CD8-positive, alpha-beta memory T cell (primary cell): ENCODE results near the gene NDUFV2. TPM values are rescaled to one million over a fixed set of nuclear protein-coding genes. Genes with fewer than 3 reads are reported as not detected.

Source experiments
- CTCF ChIA-PET: fragments of 350-600 bp; sonication (Branson Sonifier 250); formaldehyde crosslinking; loops from one replicate; lab custom pipeline; 2021; ENCODE audit warnings: antibody characterized with exemption; lab: Charles Lee
- POLR2A ChIA-PET: fragments of 350-600 bp; sonication (Branson Sonifier 250); formaldehyde crosslinking; loops from one replicate; lab custom pipeline; 2021; ENCODE audit warnings: antibody characterized with exemption; lab: Charles Lee
- DNase-seq, 5 donors: peaks; one replicate each; pipeline versions ENCODE4 v3.0.0 to v3.0.0-alpha.2; 2020 to 2022; ENCODE audit warnings: mixed read lengths in 1 of 5
- H3K27ac ChIP-seq: one replicate; pipeline ENCODE4 v1.7.0; 2013; ENCODE audit warnings: low read depth, mild to moderate bottlenecking, low read length, moderate library complexity
- H3K27me3 ChIP-seq: 2 replicates; pipeline ENCODE4 v1.7.0; 2013; ENCODE audit warnings: low read length, mild to moderate bottlenecking; ENCODE audit not compliant: insufficient read depth, poor library complexity, severe bottlenecking
- H3K36me3 ChIP-seq: 2 replicates; pipeline ENCODE4 v1.7.0; 2013; ENCODE audit warnings: mild to moderate bottlenecking, low read length, moderate library complexity; ENCODE audit not compliant: insufficient read depth
- H3K4me1 ChIP-seq: 2 replicates; pipeline ENCODE4 v1.7.0; 2013; ENCODE audit warnings: mild to moderate bottlenecking, low read length, moderate library complexity; ENCODE audit not compliant: insufficient read depth
- H3K4me3 ChIP-seq: 2 replicates; pipeline ENCODE4 v1.7.0; 2013; ENCODE audit warnings: mild to moderate bottlenecking, low read length
- H3K9me3 ChIP-seq: 2 replicates; pipeline ENCODE4 v1.7.0; 2013; ENCODE audit warnings: mild to moderate bottlenecking, low read length
- H3K27ac Mint-ChIP-seq, 8 donors: one replicate each; pipeline ENCODE4 v1.8.0; 2020 to 2021; ENCODE audit warnings: mixed read lengths in 8 of 8, mild to moderate bottlenecking in 6 of 8, inconsistent platforms in 3 of 8, moderate library complexity in 3 of 8
- H3K27me3 Mint-ChIP-seq, 2 donors: one replicate each; pipeline ENCODE4 v1.8.0; 2020 to 2021; ENCODE audit warnings: mixed read lengths in 2 of 2, mild to moderate bottlenecking in 1 of 2, moderate library complexity in 1 of 2
- H3K36me3 Mint-ChIP-seq, 3 donors: one replicate each; pipeline ENCODE4 v1.8.0; 2020 to 2021; ENCODE audit warnings: mixed read lengths in 3 of 3, inconsistent platforms in 1 of 3, mild to moderate bottlenecking in 1 of 3
- H3K4me1 Mint-ChIP-seq, 3 donors: one replicate each; pipeline ENCODE4 v1.8.0; 2020 to 2021; ENCODE audit warnings: mixed read lengths in 3 of 3, inconsistent platforms in 1 of 3, mild to moderate bottlenecking in 1 of 3
- H3K4me3 Mint-ChIP-seq, 7 donors: one replicate each; pipeline ENCODE4 v1.8.0; 2020 to 2021; ENCODE audit warnings: mixed read lengths in 7 of 7, mild to moderate bottlenecking in 6 of 7, moderate library complexity in 4 of 7, inconsistent platforms in 2 of 7
- H3K9me3 Mint-ChIP-seq, 5 donors: one replicate each; pipeline ENCODE4 v1.8.0; 2020 to 2022; ENCODE audit warnings: mixed read lengths in 5 of 5, mild to moderate bottlenecking in 3 of 5, moderate library complexity in 2 of 5, inconsistent platforms in 1 of 5
- polyA plus RNA-seq: library from polyadenylated mRNA; unstranded; fragments of 300-500 nt; fragmentation: Illumina TruSeq; gene quantifications from one replicate; pipeline ENCODE4 v1.2.3, GENCODE V29; 2021
- total RNA-seq, 2 experiments: library from RNA; stranded (reverse); gene quantifications; one replicate each; pipeline ENCODE4 v1.2.3, GENCODE V29; 2021

Gene NDUFV2
- total and polyA plus RNA-seq, 3 experiments from 2014 or later, result 187 to 331 (median 324) TPM

- ChIA-PET POLR2A (interaction anchor here (5.4 to 7.6 kb wide), 2 partner anchors 22 to 37 kb away, joined by 93 to 167 read pairs; partner anchors contain the start of gene NDUFV2), CTCF (interaction anchor here (0.9 to 5.9 kb wide), 10 partner anchors 17 to 194 kb away, joined by 3 to 40 read pairs (median 4); partner anchors contain the start of gene NDUFV2)
- Histone ChIP-seq H3K36me3 (no peaks in the 10 kb centered on the region), H3K4me3 (peak overlapping the region; percentile 27), H3K4me1 (peaks cover 76% of the 10 kb centered on the region), H3K9me3 (no peaks in the 10 kb centered on the region), H3K27ac (peak overlapping the region; percentile 87), H3K27me3 (no peaks in the 10 kb centered on the region)
- no peak for DNase-seq
- peak overlapping the region; percentile 92 to 97 (median 95) for H3K4me3 Mint-ChIP-seq
- H3K9me3 Mint-ChIP-seq, result no peaks in the 10 kb centered on the region
- peaks cover 73 to 79% (median 76%) of the 10 kb centered on the region in 3 donors for H3K4me1 Mint-ChIP-seq
- peaks cover 0 to 2% of the 10 kb centered on the region in 2 donors for H3K27me3 Mint-ChIP-seq
- peaks cover 0 to 41% (median 0%) of the 10 kb centered on the region in 3 donors for H3K36me3 Mint-ChIP-seq
- peak overlapping the region; percentile 92 to 99 (median 98) for H3K27ac Mint-ChIP-seq
Measured at GRCh38 chr18:9139400-9140039, 37.0 kb downstream of the NDUFV2 start.

- H3K36me3 ChIP-seq, result no peaks in the 10 kb centered on the region
- Mint-ChIP-seq H3K4me1 (peaks cover 75 to 76% (median 75%) of the 10 kb centered on the region in 3 donors), H3K36me3 (peaks cover 0 to 40% (median 0%) of the 10 kb centered on the region in 3 donors), H3K4me3 (peak overlapping the region; percentile 85 to 96 (median 94)), H3K27me3 (peaks cover 0 to 2% of the 10 kb centered on the region in 2 donors), H3K27ac (peak overlapping the region; percentile 92 to 99 (median 96)), H3K9me3 (no peaks in the 10 kb centered on the region)
- ChIA-PET CTCF (interaction anchor here (1.3 to 3.2 kb wide), 3 partner anchors 36 to 67 kb away, joined by 3 to 8 read pairs (median 5); no protein-coding TSS in a partner anchor), POLR2A (interaction anchor here (0.8 to 7.6 kb wide), 3 partner anchors 22 to 37 kb away, joined by 3 to 167 read pairs (median 3); no protein-coding TSS in a partner anchor)
- H3K27me3 ChIP-seq, result no peaks in the 10 kb centered on the region
- no peaks in the 10 kb centered on the region for H3K9me3 ChIP-seq
- peak overlapping the region; percentile 27 for H3K4me3 ChIP-seq
- peak overlapping the region; percentile 87 for H3K27ac ChIP-seq
- H3K4me1 ChIP-seq, result peaks cover 74% of the 10 kb centered on the region
- no peak for DNase-seq
Measured at GRCh38 chr18:9140381-9140780, 37.9 kb downstream of the NDUFV2 start.

GRCh38 chr18:9140984-9141383 lies 38.5 kb downstream of the NDUFV2 start:
- peak overlapping the region; percentile 7 for H3K4me3 ChIP-seq

GRCh38 chr18:9146224-9146623 lies 43.7 kb downstream of the NDUFV2 start:
- Histone ChIP-seq H3K4me3 (no peak overlapping the region), H3K27me3 (no peaks in the 10 kb centered on the region), H3K9me3 (no peaks in the 10 kb centered on the region), H3K4me1 (peaks cover 79% of the 10 kb centered on the region), H3K36me3 (no peaks in the 10 kb centered on the region), H3K27ac (peak overlapping the region; percentile 4)
- ChIA-PET POLR2A (no interaction called here), CTCF (interaction anchor here (2.1 to 2.8 kb wide), 3 partner anchors 9 to 73 kb away, joined by 10 to 15 read pairs (median 13); partner anchors contain the start of genes ANKRD12 and NDUFV2)
- DNase-seq, result no peak
- H3K4me1 Mint-ChIP-seq, result peaks cover 77 to 91% (median 89%) of the 10 kb centered on the region in 3 donors
- H3K4me3 Mint-ChIP-seq, result peak overlapping the region in 2 of 7 donors; percentile 3 to 66
- H3K27ac Mint-ChIP-seq, result peak overlapping the region in 7 of 8 donors; percentile 44 to 93 (median 63)
- H3K27me3 Mint-ChIP-seq, result no peaks in the 10 kb centered on the region
- peaks cover 0 to 12% (median 0%) of the 10 kb centered on the region in 3 donors for H3K36me3 Mint-ChIP-seq
- H3K9me3 Mint-ChIP-seq, result peaks cover 0 to 1% (median 0%) of the 10 kb centered on the region in 5 donors

More at GRCh38 chr18:9140984-9141383, 38.5 kb downstream of the NDUFV2 start:
- peak overlapping the region; percentile 85 to 96 (median 94) for H3K4me3 Mint-ChIP-seq
- ChIA-PET CTCF (interaction anchor here (1.3 to 1.9 kb wide), 2 partner anchors 38 to 43 kb away, joined by 3 to 11 read pairs; partner anchors contain the start of gene NDUFV2), POLR2A (interaction anchor here (0.8 to 1.2 kb wide), 3 partner anchors 15 to 37 kb away, joined by 3 to 4 read pairs (median 3); no protein-coding TSS in a partner anchor)
- H3K27me3 ChIP-seq, result no peaks in the 10 kb centered on the region
- no peaks in the 10 kb centered on the region for H3K36me3 ChIP-seq
- H3K27ac Mint-ChIP-seq, result peak overlapping the region; percentile 92 to 99 (median 96)
- no peak for DNase-seq
- peaks cover 77% of the 10 kb centered on the region for H3K4me1 ChIP-seq
- H3K27ac ChIP-seq, result peak overlapping the region; percentile 87
- H3K36me3 Mint-ChIP-seq, result peaks cover 0 to 35% (median 0%) of the 10 kb centered on the region in 3 donors
- peaks cover 0 to 2% of the 10 kb centered on the region in 2 donors for H3K27me3 Mint-ChIP-seq
- no peaks in the 10 kb centered on the region for H3K9me3 ChIP-seq
- peaks cover 75 to 77% (median 76%) of the 10 kb centered on the region in 3 donors for H3K4me1 Mint-ChIP-seq
- H3K9me3 Mint-ChIP-seq, result no peaks in the 10 kb centered on the region

- Mint-ChIP-seq H3K9me3 (peaks cover 0 to 1% (median 0%) of the 10 kb centered on the region in 5 donors), H3K4me1 (peaks cover 74 to 91% (median 89%) of the 10 kb centered on the region in 3 donors), H3K4me3 (peak overlapping the region in 5 of 7 donors; percentile 7 to 37 (median 9)), H3K36me3 (peaks cover 0 to 10% (median 0%) of the 10 kb centered on the region in 3 donors), H3K27me3 (no peaks in the 10 kb centered on the region), H3K27ac (peak overlapping the region; percentile 44 to 97 (median 68))
- Histone ChIP-seq H3K27ac (peak overlapping the region; percentile 13), H3K4me1 (peaks cover 78% of the 10 kb centered on the region), H3K27me3 (no peaks in the 10 kb centered on the region), H3K9me3 (no peaks in the 10 kb centered on the region), H3K36me3 (no peaks in the 10 kb centered on the region), H3K4me3 (no peak overlapping the region)
- ChIA-PET CTCF (interaction anchor here (0.9 to 2.8 kb wide), 8 partner anchors 10 to 74 kb away, joined by 3 to 15 read pairs (median 4); partner anchors contain the start of genes ANKRD12 and NDUFV2), POLR2A (interaction anchor here (0.6 to 1.3 kb wide), 5 partner anchors 10 to 44 kb away, joined by 3 to 6 read pairs (median 3); partner anchors contain the start of gene ANKRD12)
- DNase-seq, result peak in 4 of 5 donors; percentile 17 to 56 (median 54)
Measured at GRCh38 chr18:9147440-9148202, 45.1 kb downstream of the NDUFV2 start.

DNA sequence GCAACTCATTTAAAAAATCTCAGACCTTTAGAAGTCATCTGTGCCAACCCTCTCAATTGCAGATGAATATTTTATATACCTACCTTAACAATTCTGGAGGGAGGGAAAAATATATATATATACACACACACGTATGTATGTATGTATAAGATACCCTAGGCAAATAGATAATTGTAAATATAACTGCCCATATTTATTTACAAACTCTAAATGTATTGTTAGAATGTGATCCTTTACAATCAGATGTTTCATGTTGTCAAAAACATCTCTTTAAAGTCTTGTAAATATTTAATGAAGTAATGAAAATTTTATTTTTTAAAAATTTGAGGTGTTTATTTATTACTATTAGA lies 45.7 kb downstream of the NDUFV2 start:
- H3K36me3 ChIP-seq, result no peaks in the 10 kb centered on the region
- POLR2A ChIA-PET, result interaction anchor here (0.6 to 1.3 kb wide), 5 partner anchors 11 to 45 kb away, joined by 3 to 6 read pairs (median 3); partner anchors contain the start of gene ANKRD12
- H3K9me3 ChIP-seq, result no peaks in the 10 kb centered on the region
- peaks cover 0 to 10% (median 0%) of the 10 kb centered on the region in 3 donors for H3K36me3 Mint-ChIP-seq
- H3K27me3 ChIP-seq, result no peaks in the 10 kb centered on the region
- CTCF ChIA-PET, result interaction anchor here (0.9 to 2.8 kb wide), 7 partner anchors 11 to 75 kb away, joined by 3 to 15 read pairs (median 4); partner anchors contain the start of genes ANKRD12 and NDUFV2
- H3K4me3 ChIP-seq, result no peak overlapping the region
- no peaks in the 10 kb centered on the region for H3K27me3 Mint-ChIP-seq
- peak overlapping the region in 6 of 8 donors; percentile 31 to 97 (median 66) for H3K27ac Mint-ChIP-seq
- peaks cover 78% of the 10 kb centered on the region for H3K4me1 ChIP-seq
- peak overlapping the region in 1 of 7 donors; percentile 8 for H3K4me3 Mint-ChIP-seq
- DNase-seq, result no peak
- H3K27ac ChIP-seq, result no peak overlapping the region
- peaks cover 0 to 1% (median 0%) of the 10 kb centered on the region in 5 donors for H3K9me3 Mint-ChIP-seq
- peaks cover 76 to 91% (median 89%) of the 10 kb centered on the region in 3 donors for H3K4me1 Mint-ChIP-seq

DNA sequence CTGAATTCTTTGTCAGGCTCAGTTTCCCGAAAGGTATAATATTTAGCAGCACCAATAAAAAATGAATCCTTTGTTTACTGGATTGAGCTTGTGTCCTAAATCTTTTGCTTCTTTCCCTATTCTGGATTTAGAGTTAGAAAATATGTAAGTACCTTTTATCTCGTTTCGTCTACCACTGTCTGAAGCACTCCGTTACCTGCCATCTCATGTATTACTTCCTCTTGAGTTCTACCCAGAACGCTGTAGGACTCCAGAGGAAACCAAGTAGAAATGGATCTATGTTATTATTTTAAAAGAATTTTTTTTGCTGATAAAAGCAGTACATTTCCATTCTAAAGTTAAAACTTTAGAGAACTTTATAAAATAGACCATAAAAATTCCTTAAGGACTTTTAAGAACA lies 47.6 kb downstream of the NDUFV2 start:
- Histone ChIP-seq H3K27ac (no peak overlapping the region), H3K4me1 (peaks cover 83% of the 10 kb centered on the region), H3K27me3 (no peaks in the 10 kb centered on the region), H3K4me3 (no peak overlapping the region), H3K9me3 (no peaks in the 10 kb centered on the region), H3K36me3 (no peaks in the 10 kb centered on the region)
- Mint-ChIP-seq H3K4me1 (peaks cover 80 to 92% (median 92%) of the 10 kb centered on the region in 3 donors), H3K27me3 (no peaks in the 10 kb centered on the region), H3K27ac (peak overlapping the region in 6 of 8 donors; percentile 1 to 67 (median 40)), H3K36me3 (peaks cover 0 to 11% (median 2%) of the 10 kb centered on the region in 3 donors), H3K9me3 (peaks cover 0 to 1% (median 0%) of the 10 kb centered on the region in 5 donors), H3K4me3 (peak overlapping the region in 2 of 7 donors; percentile 5 to 12)
- DNase-seq, result no peak
- ChIA-PET POLR2A (no interaction called here), CTCF (interaction anchor here (1.0 to 1.4 kb wide), 3 partner anchors 35 to 78 kb away, joined by 3 to 6 read pairs (median 3); no protein-coding TSS in a partner anchor)
